RKO (cell line): Measurements from ENCODE around the gene CLEC18A.
"Not testable (repeated sequence)": the region's sequence is repeated elsewhere in the genome, so short reads cannot be mapped to it uniquely, and the experiment has no call there.

Source experiments
- DNase-seq: peaks from one replicate; pipeline ENCODE4 v3.0.0-alpha.2; 2016; ENCODE audit warnings: low spot score

The CLEC18A gene

GRCh38 chr16:69951017-69951671, at the start of gene CLEC18A:
CLEC18A (plus strand) TSS chr16:69951334; CDS start chr16:69951367, 33 bp downstream.
- not testable (repeated sequence) for DNase-seq

DNA sequence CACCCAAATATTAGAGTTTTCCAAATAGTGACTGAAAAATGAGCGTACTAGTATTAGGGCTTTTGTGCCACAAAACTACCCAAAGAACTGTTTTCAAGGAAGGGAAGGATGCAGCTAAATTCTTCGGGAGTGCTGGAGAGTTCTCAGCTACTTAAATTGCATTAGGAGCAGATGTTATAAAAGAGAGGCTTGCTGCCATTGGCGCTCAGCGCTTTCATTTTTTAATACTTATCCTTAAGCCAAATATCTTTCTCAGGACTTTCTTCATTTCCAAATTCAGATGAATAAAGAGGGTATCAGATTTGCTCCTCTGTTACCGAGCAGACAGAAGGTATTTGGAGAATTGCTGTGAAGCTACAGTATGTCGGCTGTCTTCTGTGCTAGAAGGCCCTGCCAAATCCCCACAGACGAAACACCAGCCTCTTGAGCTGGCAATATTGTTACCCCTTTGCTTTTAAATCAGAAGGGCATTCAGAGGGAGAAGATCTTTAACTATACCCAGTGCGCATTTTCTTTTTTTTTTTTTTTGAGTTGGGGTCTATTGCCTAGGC, 47.2 kb upstream of the CLEC18A start:
- DNase-seq, result no peak

DNA sequence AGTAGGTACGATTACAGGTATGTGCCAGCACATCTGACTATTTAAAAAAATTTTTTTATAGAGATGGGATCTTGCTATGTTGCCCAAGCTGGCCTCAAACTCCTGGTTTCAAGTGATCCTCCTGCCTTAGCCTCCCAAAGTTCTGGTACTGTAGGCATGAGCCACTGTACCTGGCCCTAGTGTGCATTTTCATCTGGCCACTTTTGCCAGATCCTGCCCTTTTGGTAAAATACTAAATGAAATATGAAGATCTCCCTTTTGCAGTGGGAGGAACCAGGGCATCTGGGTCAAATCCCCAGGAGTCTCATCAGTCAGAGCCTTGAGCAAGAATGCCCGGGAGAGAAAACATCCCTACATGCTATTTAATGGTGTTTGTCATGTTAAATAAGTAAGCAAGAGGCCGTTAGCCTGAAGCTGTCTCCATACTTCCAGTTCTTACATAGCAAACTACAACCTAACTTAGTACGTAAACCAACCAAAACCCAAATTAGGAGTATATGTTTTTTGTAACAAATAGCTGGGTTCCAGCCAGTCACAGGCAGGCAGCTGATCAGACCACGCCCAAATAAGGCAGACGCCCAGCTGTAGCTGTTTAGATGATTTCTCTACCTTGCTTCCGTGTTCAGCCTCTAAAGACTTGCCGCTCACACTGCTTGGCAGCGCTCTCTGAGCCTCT, 46.5 kb upstream of the CLEC18A start:
- no peak for DNase-seq

- no peak for DNase-seq
These were observed 46.0 kb upstream of the CLEC18A start for GRCh38 chr16:69905171-69905555.

DNA sequence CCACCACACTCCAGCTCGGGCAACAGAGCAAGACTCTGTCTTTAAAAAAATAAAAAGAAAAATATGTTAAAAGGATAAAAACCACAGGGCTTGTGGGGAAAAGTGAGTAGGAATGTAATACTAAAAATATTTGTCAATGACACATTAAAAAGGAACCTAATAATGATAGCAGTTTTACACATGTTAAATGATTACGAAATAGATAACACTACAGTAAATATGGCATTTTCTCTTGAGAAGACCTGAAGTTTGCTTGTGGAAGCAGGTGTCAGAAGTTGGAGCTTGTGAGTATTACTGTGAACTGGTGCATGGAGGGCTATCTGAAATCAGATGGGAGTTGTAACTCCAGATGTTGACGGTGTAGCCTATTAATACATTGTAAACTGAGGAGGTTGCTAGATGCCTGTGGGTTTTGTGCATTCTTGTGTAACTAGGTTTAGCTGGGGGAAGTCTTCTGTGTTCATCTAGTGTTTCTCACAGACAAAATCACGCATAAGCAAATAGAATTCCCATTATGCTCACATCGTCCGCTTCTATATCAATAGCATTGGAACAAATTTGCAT, 44.2 kb upstream of the CLEC18A start:
- DNase-seq, result no peak

DNA sequence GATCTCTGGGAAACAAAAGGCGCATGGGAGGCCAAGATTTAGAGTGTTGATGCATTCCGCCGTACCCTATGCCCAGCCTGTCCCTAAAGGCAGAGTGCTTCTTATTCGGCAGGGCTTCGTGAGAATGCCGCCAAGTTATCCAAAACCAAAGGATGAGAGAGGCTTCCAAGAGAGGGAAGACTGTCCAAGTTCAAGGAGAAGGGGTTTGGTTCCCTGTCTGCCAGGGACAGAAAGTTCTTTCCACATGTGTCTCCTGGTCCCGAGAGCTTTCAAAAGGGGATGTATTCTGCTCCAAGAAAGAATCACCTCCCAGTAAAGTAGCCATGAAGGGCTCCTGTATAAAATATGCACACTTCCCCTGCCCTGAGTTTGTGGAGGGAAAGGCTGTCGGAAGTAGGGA, 42.1 kb upstream of the CLEC18A start:
- DNase-seq, result no peak

GRCh38 chr16:69909760-69910159, 41.4 kb upstream of the CLEC18A start:
- DNase-seq, result no peak

DNA sequence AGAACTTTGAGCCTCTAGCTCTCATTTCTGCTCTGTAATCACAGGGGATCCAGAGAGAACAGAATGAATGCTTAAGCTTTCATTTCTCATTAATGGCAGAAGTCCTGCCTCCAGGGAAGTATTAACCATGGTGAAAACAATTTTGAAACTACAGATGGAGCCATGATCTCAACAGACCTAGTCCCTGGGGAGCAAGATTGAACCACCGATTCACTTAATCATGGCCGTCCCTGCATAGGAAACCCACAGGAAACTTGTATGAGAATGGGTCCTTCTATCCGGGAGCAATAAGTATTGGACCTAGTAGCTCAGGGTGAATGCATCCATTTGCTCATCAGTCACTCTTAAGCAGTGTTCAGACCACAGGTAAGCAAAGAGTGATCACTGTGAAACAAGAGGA, 40.2 kb upstream of the CLEC18A start:
- DNase-seq, result no peak

- no peak for DNase-seq
These were observed 34.7 kb upstream of the CLEC18A start for GRCh38 chr16:69916462-69916861.

GRCh38 chr16:69917311-69917710, 33.8 kb upstream of the CLEC18A start:
- DNase-seq, result no peak

DNA sequence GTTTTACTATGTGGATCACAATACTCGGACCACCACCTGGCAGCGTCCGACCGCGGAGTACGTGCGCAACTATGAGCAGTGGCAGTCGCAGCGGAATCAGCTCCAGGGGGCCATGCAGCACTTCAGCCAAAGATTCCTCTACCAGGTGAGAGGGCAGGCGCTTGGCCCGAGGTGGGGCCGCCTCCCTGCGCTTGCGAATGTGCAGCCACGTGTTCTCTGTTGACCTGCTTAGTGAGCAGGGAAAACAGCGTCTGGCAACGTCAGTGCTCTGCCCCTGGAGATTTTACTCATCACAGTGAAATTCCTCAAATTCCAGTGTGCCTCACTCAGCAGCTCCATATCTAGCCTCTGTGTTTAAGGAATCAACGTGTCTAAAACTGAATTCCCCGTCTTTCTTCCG, 33.4 kb upstream of the CLEC18A start:
- peak; percentile 23 for DNase-seq

DNA sequence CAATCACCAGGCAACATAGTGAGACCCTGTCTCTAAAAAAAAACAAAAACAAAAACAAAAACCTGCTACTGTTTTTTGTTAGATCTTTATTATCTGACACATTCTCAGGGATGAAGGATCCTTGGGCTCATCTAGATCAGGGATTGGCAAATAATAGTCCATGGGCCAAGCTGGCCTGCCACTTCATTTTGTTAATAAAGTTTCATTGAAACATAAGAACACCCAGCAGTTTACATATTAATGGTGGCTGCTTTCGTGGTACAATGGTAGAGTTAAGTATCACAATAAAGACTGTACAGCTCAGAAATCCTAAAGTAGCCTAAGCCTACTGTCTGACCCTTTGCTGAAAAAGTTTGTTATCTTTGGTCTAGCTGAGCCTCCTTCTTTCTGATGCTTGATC, 32.9 kb upstream of the CLEC18A start:
- DNase-seq, result no peak

- DNase-seq, result no peak
These were observed 30.0 kb upstream of the CLEC18A start for GRCh38 chr16:69921127-69921526.

DNA sequence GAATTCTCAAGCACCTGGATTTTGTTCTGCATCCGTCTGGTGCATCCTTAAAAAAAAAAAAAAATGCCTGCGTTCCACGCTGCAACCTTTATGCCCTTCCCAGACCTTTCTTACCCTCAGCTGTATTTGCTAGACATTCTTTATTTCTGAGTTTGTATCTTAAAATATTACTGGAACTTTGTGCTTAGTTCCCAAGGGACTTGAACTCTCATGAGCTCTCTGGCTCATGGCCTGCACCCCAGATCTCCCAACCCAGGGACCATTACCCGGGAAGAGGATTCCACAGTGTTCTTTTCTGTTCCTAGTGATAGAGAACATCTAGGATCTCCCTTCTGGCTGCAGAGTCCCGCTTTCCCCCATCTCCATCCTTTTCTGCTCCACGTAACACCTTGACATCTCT, 28.9 kb upstream of the CLEC18A start:
- DNase-seq, result no peak

DNA sequence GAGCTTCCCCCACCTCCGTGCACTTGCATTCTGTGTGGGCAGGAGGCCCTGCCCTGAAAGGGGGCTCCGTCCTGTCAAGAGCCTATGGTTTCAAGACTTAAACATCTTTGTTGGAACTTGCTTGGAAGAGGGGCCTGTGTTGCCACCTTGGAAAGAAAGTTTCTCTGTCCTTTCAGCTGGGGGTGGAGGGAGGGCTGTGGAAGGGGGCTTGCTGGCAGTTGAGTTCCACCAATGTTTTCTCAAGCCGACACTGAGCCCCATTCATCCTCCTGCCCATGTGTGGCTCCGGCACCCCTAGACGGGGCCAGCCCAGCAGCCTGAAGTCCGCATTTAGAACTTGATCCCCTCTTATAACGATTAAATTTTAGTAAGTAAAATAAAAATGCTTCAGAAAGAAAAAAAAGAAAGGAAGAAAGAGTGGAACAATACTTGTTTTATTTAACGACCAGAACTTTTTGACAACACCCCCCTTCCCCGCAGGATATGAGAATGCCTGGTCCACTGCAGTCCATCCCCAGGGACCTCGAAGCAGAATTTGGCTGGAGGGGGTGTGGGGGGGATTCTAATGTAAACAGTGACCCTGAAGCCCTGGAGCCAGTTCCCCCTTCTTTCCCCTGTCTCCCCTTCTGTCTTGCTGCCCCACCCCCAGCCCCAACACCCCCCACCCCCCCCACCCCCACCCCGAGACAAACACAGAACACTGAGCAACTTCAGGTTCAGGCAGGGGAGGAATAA, 26.9 kb upstream of the CLEC18A start:
- DNase-seq, result no peak

- no peak for DNase-seq
These were observed 26.4 kb upstream of the CLEC18A start for GRCh38 chr16:69924777-69925191.

GRCh38 chr16:69925311-69925710, 25.8 kb upstream of the CLEC18A start:
- no peak for DNase-seq

DNA sequence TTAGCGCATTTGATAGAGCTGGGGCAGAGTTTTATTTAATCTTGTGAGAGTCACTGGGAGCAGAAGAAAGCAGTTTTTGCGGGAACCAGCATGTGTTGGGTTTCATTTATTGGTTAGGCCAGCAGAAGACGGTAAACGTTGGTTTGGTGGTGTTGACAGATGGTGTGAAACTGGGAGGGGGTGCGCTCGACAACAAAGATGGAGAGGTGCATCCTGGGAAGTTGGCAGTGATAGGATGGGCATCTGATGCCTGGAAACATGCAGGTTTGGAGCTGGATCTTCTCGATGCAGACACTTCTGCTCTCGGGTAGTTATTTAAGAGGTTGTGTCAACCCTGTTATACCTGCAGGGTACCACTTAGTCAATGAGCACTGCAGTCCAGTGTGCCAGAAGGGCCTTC, 24.9 kb upstream of the CLEC18A start:
- DNase-seq, result no peak

DNA sequence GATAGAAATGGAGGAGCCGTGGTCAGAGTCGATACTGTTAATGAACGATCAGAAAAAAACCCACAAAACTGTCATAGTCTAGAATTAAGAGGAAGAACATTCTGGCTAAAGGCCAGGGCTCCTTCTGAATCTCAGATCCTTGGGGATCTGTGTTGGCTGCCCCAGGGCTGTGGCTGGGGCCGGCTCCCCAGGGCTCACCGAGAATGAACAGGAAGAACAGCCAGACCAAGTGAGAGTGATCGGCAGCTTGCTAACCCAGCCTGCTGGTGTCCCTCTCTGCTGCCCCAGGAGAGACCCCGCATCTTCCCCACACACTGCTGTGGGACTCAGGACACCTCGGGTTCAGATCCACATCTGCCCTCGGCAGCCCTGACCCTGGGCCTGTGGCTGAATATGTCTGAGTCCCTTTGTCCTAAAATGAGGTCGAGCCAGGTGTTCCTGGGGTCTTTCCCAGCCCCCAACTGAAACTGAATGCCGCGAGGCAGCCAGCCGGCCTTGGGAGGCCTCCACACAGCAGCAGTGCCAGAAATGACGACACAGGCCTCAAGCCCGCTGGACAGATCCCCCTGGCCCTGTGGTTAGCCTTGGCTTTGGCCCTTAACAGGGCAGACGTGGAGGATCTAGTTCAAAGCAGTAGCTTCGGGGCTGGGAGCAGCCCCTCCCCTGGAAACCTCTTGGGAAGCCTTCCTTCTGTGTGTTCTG, 23.9 kb upstream of the CLEC18A start:
- no peak for DNase-seq

DNA sequence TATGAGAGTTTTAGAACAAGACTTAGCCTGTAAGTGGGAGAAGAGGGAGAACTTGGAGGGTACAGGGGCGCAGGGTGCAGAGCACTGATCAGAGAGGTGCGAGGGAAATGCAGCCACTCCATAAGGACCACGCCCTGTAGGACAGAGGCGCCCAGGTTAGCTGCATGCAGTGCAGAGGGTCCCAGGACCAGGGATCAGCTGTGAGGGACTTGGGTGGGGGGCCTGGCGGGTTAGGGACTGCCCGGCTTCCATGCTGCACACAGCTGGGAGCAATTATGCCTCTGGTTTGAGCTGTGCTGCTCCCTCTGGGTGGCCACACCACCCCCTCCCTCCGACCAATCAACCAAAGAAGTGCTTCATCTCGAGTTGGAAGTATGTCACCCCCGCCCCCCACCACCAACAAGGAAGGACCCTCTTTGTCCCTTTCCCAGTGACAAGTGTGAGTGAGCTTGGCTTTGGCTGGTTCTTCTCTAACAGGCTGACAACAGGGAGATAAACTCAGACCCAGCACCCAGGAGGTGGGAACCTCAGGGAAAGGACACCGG, 22.2 kb upstream of the CLEC18A start:
- DNase-seq, result no peak

GRCh38 chr16:69929480-69929879, 21.7 kb upstream of the CLEC18A start:
- no peak for DNase-seq
